ENCODE measurements around the gene ACAP2. TPM values are rescaled to one million over a fixed set of nuclear protein-coding genes. Genes with fewer than 3 reads are reported as not detected.

Gene ACAP2
- total and polyA plus RNA-seq, 2 experiments from 2014 or later: 27.0 to 47.4 TPM

DNA sequence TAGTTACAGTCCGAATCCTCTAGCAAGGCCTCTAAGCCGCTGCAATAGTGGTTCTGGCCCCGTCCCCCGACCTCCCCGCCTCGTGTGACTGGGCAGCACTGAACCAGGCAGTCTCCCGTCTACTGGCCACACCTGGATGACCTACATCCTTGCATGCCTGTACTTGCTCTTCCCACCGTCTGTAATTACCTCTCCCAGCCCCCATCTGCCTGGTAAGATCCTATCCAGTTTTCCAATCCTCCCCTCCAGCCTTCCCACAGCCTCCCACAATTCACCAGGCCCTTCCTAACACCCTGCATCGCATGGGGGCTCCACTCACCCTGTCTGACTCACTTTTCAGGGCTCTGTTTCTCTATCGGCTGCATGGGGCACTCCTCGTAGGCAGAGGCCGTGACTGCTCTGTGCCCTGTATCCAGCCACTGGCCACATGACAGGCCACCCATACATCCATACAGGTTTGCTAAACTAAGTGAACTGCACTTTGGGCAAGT is 204.7 kb downstream of the ACAP2 start:
- Histone ChIP-seq H4K20me1 (ENCODE audit: insufficient read depth, poor library complexity, severe bottlenecking) (no peaks in the 10 kb centered on the region), H3K4me1 (ENCODE audit: insufficient read depth) (peaks cover 8% of the 10 kb centered on the region), H3K79me2 (peaks cover 3% of the 10 kb centered on the region), H3K4me2 (no peak overlapping the region), H2AFZ (no peak overlapping the region), H3K36me3 (replicated peaks; ENCODE audit: insufficient read depth, low read depth) (no peaks in the 10 kb centered on the region), H3K27ac (peak overlapping the region; percentile 62), H3K27me3 (no peaks in the 10 kb centered on the region), H3K9me2 (replicated peaks; ENCODE audit: insufficient read depth) (no peaks in the 10 kb centered on the region), H3K4me3 (no peak overlapping the region), H3K9me3 (ENCODE audit: low read depth) (no peaks in the 10 kb centered on the region)
- WGBS (ENCODE audit: low lambda C conversion rate, missing lambda C conversion rate): 86% methylated on average over 12 of the region's 12 CpGs
- DNase-seq (ENCODE audit: low spot score): no peak
- TF ChIP-seq, protein P1, sequence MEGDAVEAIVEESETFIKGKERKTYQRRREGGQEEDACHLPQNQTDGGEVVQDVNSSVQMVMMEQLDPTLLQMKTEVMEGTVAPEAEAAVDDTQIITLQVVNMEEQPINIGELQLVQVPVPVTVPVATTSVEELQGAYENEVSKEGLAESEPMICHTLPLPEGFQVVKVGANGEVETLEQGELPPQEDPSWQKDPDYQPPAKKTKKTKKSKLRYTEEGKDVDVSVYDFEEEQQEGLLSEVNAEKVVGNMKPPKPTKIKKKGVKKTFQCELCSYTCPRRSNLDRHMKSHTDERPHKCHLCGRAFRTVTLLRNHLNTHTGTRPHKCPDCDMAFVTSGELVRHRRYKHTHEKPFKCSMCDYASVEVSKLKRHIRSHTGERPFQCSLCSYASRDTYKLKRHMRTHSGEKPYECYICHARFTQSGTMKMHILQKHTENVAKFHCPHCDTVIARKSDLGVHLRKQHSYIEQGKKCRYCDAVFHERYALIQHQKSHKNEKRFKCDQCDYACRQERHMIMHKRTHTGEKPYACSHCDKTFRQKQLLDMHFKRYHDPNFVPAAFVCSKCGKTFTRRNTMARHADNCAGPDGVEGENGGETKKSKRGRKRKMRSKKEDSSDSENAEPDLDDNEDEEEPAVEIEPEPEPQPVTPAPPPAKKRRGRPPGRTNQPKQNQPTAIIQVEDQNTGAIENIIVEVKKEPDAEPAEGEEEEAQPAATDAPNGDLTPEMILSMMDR (IDR thresholded peaks at IDR 0.05; ENCODE audit: poor library complexity): no peak
- no peak for TF ChIP-seq EZH2 (IDR thresholded peaks at IDR 0.05; ENCODE audit: borderline replicate concordance)
- TF ChIP-seq EZH2phosphoT487 (IDR thresholded peaks at IDR 0.05; ENCODE audit: low read depth, severe bottlenecking, unreplicated experiment): no peak

DNA sequence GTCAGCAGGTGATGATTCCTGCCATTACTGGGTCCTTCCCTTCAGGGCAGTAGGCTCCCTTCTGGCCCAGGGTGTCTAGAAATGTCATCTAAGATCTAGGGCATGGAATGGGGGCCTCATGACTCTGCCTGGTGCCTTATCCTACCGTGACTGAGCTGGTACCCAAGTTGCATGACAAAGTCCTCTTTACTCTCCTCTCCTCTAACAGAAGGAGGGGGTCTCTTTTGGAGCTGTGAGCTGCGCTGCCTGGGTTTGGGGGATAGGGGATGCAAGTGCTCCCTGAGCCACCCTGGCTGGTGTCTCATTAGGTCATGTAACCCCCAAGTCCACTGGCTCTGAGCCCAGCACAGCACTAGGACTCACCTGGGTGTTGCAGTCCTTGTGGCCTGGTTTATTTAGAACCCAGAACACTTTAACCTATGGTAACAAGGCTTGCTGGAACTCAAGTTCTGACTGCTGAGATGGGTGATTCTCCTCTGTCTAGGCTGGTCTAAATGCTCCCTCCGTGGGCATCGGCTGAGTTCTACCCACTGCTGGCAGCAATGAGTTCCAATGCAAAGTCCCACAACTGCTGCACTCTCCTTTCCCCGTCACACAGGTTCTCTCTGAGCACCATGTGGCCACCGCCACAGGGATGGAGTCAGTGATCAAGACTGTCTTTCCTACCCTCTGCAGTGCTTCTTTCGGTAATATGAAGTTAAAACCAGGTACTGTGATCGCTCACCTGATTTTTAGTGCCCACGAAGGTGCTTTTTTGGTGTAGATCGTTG is 205.8 kb downstream of the ACAP2 start:
- H3K27ac ChIP-seq: no peak overlapping the region
- no peak overlapping the region for H3K4me3 ChIP-seq
- WGBS (ENCODE audit: low lambda C conversion rate, missing lambda C conversion rate): 98% methylated on average over 10 of the region's 10 CpGs

DNA sequence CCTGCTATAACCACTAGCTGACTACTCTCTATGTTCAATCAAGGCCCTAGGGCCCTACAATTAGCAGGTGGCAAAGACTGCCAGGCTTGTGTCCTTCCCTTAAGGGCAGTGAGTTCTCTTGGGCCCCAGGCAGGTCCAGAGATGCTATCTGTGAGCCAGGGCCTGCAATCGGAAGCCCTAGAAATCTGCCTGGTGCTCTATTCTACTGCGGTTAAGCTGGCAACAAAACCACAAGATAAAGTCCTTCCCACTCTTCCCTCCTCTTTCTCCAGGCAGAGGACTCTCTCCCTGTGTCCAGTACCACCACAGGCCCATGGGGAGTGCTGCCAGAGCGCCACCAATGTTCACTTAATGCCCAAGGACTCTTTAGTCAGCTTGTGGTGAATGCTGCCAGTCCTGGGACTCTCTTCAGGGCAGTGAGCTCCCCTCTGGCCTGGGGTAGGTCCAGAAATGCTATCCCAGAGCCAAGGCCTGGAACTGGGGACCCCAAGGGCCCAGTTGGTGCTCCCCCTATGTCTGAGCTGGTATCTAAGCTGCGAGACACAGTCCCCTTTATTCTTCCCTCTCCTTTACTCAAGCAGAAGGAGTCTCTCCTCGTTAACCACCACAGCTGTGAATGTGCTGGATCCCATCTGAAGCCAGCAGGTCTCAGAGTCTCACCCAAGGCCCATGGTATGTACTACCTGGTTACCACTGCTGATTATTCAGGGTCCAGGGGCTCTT is 206.6 kb downstream of the ACAP2 start:
- Histone ChIP-seq H4K20me1 (ENCODE audit: insufficient read depth, poor library complexity, severe bottlenecking) (no peaks in the 10 kb centered on the region), H3K9me3 (ENCODE audit: low read depth) (no peaks in the 10 kb centered on the region), H3K4me2 (no peak overlapping the region), H2AFZ (no peak overlapping the region), H3K79me2 (no peaks in the 10 kb centered on the region), H3K27ac (no peak overlapping the region), H3K4me1 (ENCODE audit: insufficient read depth) (peaks cover 8% of the 10 kb centered on the region), H3K27me3 (no peaks in the 10 kb centered on the region), H3K36me3 (replicated peaks; ENCODE audit: insufficient read depth, low read depth) (no peaks in the 10 kb centered on the region), H3K4me3 (no peak overlapping the region), H3K9me2 (replicated peaks; ENCODE audit: insufficient read depth) (no peaks in the 10 kb centered on the region)
- WGBS (ENCODE audit: low lambda C conversion rate, missing lambda C conversion rate): 96% methylated on average over 5 of the region's 5 CpGs
- DNase-seq (ENCODE audit: low spot score): no peak
- no peak for TF ChIP-seq EZH2phosphoT487 (IDR thresholded peaks at IDR 0.05; ENCODE audit: low read depth, severe bottlenecking, unreplicated experiment)
- TF ChIP-seq, protein P1 (IDR thresholded peaks at IDR 0.05; ENCODE audit: poor library complexity): no peak

More for the DNA sequence above, 205.8 kb downstream of the ACAP2 start:
- Histone ChIP-seq H3K27me3 (no peaks in the 10 kb centered on the region), H3K9me2 (replicated peaks; ENCODE audit: insufficient read depth) (no peaks in the 10 kb centered on the region), H2AFZ (no peak overlapping the region), H3K36me3 (replicated peaks; ENCODE audit: insufficient read depth, low read depth) (no peaks in the 10 kb centered on the region), H3K79me2 (no peaks in the 10 kb centered on the region), H3K4me2 (no peak overlapping the region), H3K9me3 (ENCODE audit: low read depth) (no peaks in the 10 kb centered on the region), H3K4me1 (ENCODE audit: insufficient read depth) (peaks cover 8% of the 10 kb centered on the region), H4K20me1 (ENCODE audit: insufficient read depth, poor library complexity, severe bottlenecking) (no peaks in the 10 kb centered on the region)
- TF ChIP-seq EZH2phosphoT487 (IDR thresholded peaks at IDR 0.05; ENCODE audit: low read depth, severe bottlenecking, unreplicated experiment) (no peak), EZH2 (IDR thresholded peaks at IDR 0.05; ENCODE audit: borderline replicate concordance) (no peak)
- TF ChIP-seq, protein P1 (IDR thresholded peaks at IDR 0.05; ENCODE audit: poor library complexity): no peak
- DNase-seq (ENCODE audit: low spot score): no peak

Measured in hepatocyte (in vitro differentiated cells).